HFF-Myc (cell line): ENCODE measurements around the gene TTLL11.
"Not testable (repeated sequence)": the region's sequence is repeated elsewhere in the genome, so short reads cannot be mapped to it uniquely, and the experiment has no call there.

ENCODE experiments used
- DNase-seq: peaks from one replicate; pipeline ENCODE4 v3.0.0-alpha.2; 2011; ENCODE audit warnings: low read depth; ENCODE audit errors: extremely low read depth
- H3K4me3 ChIP-seq: replicated peaks from 2 replicates; pipeline ENCODE4 v1.5.1; 2011; ENCODE audit warnings: low read depth, mild to moderate bottlenecking, control low read depth, low read length
- TF ChIP-seq, protein P1 (sequence below): IDR thresholded peaks from 2 replicates; pipeline ENCODE4 v1.5.1; 2012; ENCODE audit warnings: mild to moderate bottlenecking, low read depth, low read length, control low read depth; ENCODE audit errors: missing control alignments

Gene TTLL11

DNA sequence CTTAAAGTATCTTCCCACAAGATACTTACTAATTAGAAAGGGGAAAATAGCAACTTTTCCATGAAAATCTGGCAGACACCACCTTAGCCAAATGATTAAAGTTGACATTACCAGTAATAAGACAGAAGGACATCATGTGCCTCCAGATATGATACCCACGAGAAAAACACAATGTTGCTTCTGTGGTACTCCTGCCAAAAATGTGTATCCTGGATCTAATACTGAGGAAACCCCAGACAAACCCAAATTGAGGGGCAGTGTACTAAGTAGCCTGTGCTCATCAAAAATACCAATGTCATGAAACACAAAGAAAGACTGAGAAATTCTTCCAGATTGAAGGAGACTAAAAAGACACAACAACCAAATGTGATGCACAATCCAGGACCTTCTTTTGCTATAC lies 85.3 kb downstream of the TTLL11 start:
- TF ChIP-seq, protein P1, sequence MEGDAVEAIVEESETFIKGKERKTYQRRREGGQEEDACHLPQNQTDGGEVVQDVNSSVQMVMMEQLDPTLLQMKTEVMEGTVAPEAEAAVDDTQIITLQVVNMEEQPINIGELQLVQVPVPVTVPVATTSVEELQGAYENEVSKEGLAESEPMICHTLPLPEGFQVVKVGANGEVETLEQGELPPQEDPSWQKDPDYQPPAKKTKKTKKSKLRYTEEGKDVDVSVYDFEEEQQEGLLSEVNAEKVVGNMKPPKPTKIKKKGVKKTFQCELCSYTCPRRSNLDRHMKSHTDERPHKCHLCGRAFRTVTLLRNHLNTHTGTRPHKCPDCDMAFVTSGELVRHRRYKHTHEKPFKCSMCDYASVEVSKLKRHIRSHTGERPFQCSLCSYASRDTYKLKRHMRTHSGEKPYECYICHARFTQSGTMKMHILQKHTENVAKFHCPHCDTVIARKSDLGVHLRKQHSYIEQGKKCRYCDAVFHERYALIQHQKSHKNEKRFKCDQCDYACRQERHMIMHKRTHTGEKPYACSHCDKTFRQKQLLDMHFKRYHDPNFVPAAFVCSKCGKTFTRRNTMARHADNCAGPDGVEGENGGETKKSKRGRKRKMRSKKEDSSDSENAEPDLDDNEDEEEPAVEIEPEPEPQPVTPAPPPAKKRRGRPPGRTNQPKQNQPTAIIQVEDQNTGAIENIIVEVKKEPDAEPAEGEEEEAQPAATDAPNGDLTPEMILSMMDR = no peak
- no peak for DNase-seq
- no peak overlapping the region for H3K4me3 ChIP-seq

DNA sequence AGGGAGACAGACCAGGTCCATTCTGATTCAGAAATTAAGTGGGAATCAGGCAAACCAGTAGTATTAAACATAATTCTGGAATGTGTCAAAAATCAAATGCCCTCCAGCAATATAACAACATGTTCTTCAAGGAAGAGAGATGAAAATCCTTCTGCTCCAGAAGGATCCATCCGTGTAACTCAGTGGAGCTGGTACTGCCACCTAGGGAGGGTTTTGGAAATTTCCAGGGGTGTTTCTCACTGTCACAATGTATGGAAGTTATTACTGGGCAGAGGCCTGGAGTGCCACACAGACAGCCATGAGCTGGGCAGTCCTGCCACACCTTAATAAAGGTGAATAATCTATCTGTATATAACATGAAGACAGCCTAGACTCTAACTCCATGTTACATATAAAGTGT lies 87.5 kb downstream of the TTLL11 start:
- TF ChIP-seq, protein P1 = peak; percentile 58
- no peak overlapping the region for H3K4me3 ChIP-seq
- DNase-seq = no peak

DNA sequence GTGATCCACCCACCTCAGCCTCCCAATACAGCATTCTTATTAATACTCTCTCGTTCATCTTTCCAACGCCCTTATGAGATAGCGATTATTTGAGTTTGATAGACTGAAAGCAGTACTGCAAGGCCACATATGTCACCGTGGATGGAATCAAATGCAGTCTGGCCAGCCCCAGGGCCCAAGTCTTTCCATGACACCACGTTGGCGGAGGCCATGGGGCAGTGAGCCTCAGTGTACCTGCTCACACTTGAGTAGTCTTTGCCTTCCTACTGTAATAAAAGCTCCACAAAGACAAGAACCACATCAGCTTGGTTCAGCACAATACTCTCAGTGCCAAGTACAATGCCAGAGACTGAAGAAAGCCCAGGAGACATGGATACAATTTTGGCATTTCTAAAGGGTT lies 88.5 kb downstream of the TTLL11 start:
- no peak overlapping the region for H3K4me3 ChIP-seq
- TF ChIP-seq, protein P1 = no peak
- DNase-seq = no peak

DNA sequence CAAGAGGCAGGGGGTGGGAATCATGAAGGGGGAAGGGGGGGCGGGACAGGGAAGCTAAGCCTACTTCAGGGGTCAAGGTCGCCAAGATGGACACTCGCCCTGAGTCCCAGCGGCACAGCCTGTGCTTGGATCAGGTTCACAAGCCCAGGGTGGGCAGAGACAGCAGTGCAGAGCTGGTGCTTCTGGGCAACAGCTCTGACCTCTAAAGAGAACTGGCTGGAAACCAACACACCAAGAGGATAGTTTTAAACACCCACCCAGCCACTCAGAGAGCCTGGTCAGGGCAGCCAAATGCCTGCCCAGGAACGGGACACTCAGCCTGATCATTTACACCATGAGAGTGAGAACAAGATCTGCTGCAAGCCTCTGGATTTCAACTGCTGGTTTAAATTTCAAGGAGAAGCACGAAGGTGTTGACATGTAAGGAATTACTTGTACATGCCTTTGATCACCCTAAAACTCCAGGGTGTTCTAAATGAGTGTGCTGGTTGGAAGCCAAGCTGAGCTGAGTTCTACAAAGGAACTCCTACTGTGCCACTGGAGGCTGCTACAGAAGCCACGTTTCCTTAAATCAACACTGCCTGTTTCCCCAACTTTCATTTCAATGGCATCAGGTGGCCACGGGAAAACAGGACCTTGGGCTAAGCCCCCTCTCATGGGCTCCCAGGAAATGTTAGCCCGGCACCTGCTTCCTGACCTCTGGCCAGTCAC lies 91.5 kb downstream of the TTLL11 start:
- H3K4me3 ChIP-seq = no peak overlapping the region
- TF ChIP-seq, protein P1 = no peak
- no peak for DNase-seq

DNA sequence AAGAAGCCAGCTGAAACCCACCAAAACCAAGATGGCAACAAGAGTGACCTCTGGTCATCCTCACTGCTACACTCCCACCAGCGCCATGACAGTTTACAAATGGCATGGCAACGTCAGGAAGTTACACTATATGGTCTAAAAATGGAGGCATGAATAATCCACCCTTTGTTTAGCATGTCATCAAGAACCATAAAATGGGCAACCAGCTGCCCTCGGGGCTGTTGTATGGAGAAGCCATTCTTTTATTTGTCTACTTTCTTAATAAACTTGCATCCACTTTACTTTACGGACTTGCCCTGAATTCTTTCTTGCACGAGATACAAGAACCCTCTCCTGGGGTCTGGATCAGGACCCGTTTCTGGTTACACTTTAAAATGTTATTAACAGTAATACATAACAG lies 92.6 kb downstream of the TTLL11 start:
- DNase-seq, H3K4me3 ChIP-seq: not testable (repeated sequence)

DNA sequence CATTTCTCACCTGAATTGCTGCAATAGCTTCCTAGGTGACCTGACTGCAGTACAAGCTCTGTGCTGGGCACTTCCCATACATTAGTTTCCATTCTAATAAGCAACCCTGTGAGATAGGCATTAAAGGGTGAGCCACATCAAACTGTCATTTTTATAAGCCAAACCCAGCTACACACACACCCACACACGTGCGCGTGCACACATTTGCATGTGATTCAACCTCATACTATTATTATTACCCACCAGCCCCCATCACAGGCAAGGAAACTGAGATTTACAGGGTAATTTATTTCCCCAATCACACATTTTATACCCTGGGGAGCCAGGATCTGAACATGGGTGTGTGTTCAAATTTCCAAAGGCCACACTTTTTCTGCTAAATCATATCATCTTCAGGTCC lies 93.6 kb downstream of the TTLL11 start:
- DNase-seq = no peak
- TF ChIP-seq, protein P1 = no peak
- H3K4me3 ChIP-seq = no peak overlapping the region

DNA sequence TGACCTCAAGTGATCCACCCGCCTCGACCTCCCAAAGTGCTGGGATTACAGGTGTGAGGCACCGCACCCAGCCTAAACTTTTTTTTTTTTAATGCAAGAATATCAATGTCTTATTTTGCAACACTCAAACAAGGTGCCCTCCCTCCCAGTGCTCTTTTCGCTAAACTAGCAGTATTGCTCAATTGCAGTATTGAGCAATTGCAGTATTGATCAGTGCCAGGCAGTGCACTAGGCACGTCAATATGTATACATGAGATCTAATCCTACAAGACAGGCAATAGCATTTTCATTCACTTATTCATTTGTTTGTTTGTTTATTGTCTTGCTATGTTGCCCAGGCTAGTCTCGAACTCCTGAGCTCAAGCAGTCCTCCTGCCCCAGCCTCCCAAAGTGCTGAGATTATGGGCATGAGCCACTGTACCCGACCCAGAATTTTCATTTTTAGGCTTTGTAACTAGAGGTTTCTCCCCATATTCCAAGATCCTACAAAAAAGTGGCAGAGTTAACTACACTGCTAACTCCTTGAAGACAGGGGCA lies 94.5 kb downstream of the TTLL11 start:
- TF ChIP-seq, protein P1 = no peak
- H3K4me3 ChIP-seq = no peak overlapping the region
- no peak for DNase-seq
